Uterus (tissue), 2 donors: Measurements from ENCODE around the gene SARDH.

Experiments used
- POLR2A ChIP-seq, 2 donors: fragments of 450-650 bp; IDR thresholded peaks; one replicate each; pipeline ENCODE4 v1.6.1; 2016; ENCODE audit warnings: antibody characterized with exemption in 2 of 2, mild to moderate bottlenecking in 1 of 2, moderate library complexity in 1 of 2
- TF ChIP-seq, protein P1 (sequence below), 4 experiments: fragments of 200-600 bp in 2 of 4; fragments of 450-650 bp in 2 of 4; sonication (generic) in 2 of 4; IDR thresholded peaks; one replicate each; pipeline ENCODE4 v1.5.1; 2016 to 2019; ENCODE audit warnings: antibody characterized with exemption in 4 of 4, mild to moderate bottlenecking in 2 of 4, moderate library complexity in 1 of 4

DNA sequence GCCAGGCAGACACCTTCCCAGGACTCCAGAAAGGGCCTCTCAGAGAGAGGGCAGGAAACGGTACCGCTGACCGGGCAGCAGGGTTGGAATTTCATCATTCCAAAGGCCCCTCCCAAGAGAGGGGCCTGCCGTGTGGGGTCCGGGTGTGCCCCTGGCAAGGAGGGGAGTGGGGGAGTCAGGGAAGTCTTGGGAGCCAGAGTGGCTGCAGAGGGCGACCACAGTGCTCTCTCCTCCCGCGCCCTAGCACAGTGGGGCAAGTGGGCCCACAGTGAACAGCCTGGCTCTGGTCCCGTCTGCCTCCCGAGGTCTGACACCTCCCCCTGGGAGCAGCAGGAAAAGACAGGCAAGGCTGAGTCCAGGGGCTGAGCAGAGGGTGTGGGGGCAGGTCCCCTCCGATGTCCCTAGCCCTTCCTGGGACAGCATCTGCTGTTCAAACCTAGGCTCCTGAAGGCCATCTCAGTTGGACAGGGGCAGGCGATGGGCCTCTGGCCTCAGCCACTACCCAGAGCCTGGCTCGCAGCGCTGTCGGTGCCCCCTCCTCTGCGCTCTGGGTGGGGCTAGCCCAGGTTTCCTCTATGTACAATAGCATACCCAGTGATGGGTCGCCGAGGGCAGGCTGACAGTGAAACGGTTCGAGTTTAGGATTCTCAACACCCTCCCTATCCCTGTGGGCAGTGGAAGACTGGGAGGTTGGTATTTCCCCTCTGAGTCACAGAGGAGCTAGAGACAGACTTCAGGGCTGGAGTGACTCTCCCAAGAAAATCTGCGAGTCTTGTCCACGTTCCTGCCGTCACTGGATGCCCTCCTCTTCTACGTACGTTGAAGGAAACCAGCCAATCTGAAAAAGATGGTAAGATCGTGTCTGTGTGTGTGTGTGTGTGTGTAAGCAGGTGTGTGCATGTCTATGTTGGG lies 25.4 kb upstream of the SARDH start:
- TF ChIP-seq, protein P1, sequence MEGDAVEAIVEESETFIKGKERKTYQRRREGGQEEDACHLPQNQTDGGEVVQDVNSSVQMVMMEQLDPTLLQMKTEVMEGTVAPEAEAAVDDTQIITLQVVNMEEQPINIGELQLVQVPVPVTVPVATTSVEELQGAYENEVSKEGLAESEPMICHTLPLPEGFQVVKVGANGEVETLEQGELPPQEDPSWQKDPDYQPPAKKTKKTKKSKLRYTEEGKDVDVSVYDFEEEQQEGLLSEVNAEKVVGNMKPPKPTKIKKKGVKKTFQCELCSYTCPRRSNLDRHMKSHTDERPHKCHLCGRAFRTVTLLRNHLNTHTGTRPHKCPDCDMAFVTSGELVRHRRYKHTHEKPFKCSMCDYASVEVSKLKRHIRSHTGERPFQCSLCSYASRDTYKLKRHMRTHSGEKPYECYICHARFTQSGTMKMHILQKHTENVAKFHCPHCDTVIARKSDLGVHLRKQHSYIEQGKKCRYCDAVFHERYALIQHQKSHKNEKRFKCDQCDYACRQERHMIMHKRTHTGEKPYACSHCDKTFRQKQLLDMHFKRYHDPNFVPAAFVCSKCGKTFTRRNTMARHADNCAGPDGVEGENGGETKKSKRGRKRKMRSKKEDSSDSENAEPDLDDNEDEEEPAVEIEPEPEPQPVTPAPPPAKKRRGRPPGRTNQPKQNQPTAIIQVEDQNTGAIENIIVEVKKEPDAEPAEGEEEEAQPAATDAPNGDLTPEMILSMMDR (IDR thresholded peaks at IDR 0.05), result no peak
- TF ChIP-seq POLR2A (IDR thresholded peaks at IDR 0.05), result no peak
